ENCODE results near the gene MAP3K2.

MAP3K2 gene

GRCh38 chr2:127330753-127331152, 57.0 kb downstream of the MAP3K2 start:
- Histone ChIP-seq H3K4me1 (ENCODE audit: control insufficient read depth, insufficient read depth, low read depth, low read length) (no peaks in the 10 kb centered on the region), H3K4me3 (ENCODE audit: insufficient read depth in 1 of 2, low read depth in 1 of 2, low read length in 2 of 2) (no peak overlapping the region), H3K4ac (ENCODE audit: low read depth in 1 of 2, low read length in 2 of 2) (no peak overlapping the region), H2BK15ac (ENCODE audit: low read depth, poor library complexity, severe bottlenecking) (no peak overlapping the region), H2AK5ac (ENCODE audit: low read length, severe bottlenecking) (no peak overlapping the region), H2AFZ (ENCODE audit: low read depth, low read length) (no peak overlapping the region), H3K27ac (ENCODE audit: low read length, poor library complexity, severe bottlenecking) (no peak overlapping the region), H3K9me3 (ENCODE audit: control insufficient read depth, low read length) (no peaks in the 10 kb centered on the region), H3K18ac (ENCODE audit: low read depth in 1 of 2, low read length in 2 of 2) (no peak overlapping the region), H3K79me1 (replicated peaks; ENCODE audit: low read length, poor library complexity, severe bottlenecking) (peaks cover 6% of the 10 kb centered on the region), H3K4me2 (ENCODE audit: low read length, poor library complexity, severe bottlenecking) (no peak overlapping the region), H2BK120ac (ENCODE audit: low read depth, low read length) (no peak overlapping the region), H3K14ac (ENCODE audit: low read length in 2 of 2) (no peak overlapping the region), H3K23ac (ENCODE audit: low read length in 2 of 2) (no peak overlapping the region), H3K9ac (ENCODE audit: low read length) (no peak overlapping the region), H3K27me3 (ENCODE audit: control insufficient read depth in 1 of 2, insufficient read depth in 1 of 2, low read length in 2 of 2) (no peaks in the 10 kb centered on the region), H3K36me3 (ENCODE audit: control insufficient read depth in 1 of 2, insufficient read depth in 2 of 2, low read depth in 1 of 2, low read length in 2 of 2) (peaks cover 13 to 72% of the 10 kb centered on the region in 2 experiments), H2BK5ac (ENCODE audit: low read depth, low read length, poor library complexity, severe bottlenecking) (no peak overlapping the region), H2BK12ac (ENCODE audit: low read length in 2 of 2) (no peak overlapping the region), H4K8ac (ENCODE audit: low read length) (no peak overlapping the region), H4K91ac (ENCODE audit: low read length) (no peak overlapping the region)
- DNase-seq = no peak
- WGBS = no CpG with 5 or more reads among the region's 1 CpG

DNA sequence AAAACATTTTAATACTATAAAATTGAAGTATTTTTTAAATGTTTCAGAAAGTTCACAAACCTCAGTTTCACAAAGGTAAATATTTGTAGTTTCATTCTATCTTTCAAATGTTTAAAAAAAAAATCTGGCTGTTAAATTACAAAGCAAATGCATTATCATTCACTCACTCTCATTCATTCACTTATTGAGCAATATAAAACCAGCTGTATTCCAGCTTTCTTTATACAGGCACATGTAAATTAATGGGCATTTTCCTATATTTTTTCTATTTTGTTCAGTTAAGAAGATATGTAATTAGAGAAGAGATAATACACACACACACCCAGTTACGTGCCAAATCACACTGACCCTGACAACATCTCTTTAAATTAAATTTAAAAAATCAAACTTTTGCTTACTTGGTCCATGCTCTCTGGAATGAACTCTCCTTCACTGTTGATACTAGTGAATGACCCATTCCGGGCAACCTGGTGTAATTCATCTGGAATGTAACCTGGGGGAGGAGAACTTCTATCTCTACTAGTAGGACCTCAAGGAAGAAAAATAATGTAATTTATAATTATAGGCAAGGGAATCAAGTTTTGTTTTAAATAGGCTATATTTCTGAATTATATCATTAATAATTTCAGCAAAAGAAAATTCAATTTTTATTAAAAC, 61.4 kb downstream of the MAP3K2 start:
- DNase-seq = no peak
- Histone ChIP-seq H4K91ac (ENCODE audit: low read length) (no peak overlapping the region), H4K8ac (ENCODE audit: low read length) (no peak overlapping the region), H3K14ac (ENCODE audit: low read length in 2 of 2) (no peak overlapping the region), H3K36me3 (ENCODE audit: control insufficient read depth in 1 of 2, insufficient read depth in 2 of 2, low read depth in 1 of 2, low read length in 2 of 2) (peaks cover 9 to 73% of the 10 kb centered on the region in 2 experiments), H2BK120ac (ENCODE audit: low read depth, low read length) (no peak overlapping the region), H2AK5ac (ENCODE audit: low read length, severe bottlenecking) (no peak overlapping the region), H3K18ac (ENCODE audit: low read depth in 1 of 2, low read length in 2 of 2) (no peak overlapping the region), H2AFZ (ENCODE audit: low read depth, low read length) (no peak overlapping the region), H3K9me3 (ENCODE audit: control insufficient read depth, low read length) (no peaks in the 10 kb centered on the region), H2BK15ac (ENCODE audit: low read depth, poor library complexity, severe bottlenecking) (no peak overlapping the region), H3K27me3 (ENCODE audit: control insufficient read depth in 1 of 2, insufficient read depth in 1 of 2, low read length in 2 of 2) (no peaks in the 10 kb centered on the region), H3K4me2 (ENCODE audit: low read length, poor library complexity, severe bottlenecking) (no peak overlapping the region), H3K4me3 (ENCODE audit: insufficient read depth in 1 of 2, low read depth in 1 of 2, low read length in 2 of 2) (no peak overlapping the region), H2BK12ac (ENCODE audit: low read length in 2 of 2) (no peak overlapping the region), H3K27ac (ENCODE audit: low read length, poor library complexity, severe bottlenecking) (no peak overlapping the region), H3K4me1 (ENCODE audit: control insufficient read depth, insufficient read depth, low read depth, low read length) (no peaks in the 10 kb centered on the region), H3K79me1 (replicated peaks; ENCODE audit: low read length, poor library complexity, severe bottlenecking) (peaks cover 5% of the 10 kb centered on the region), H3K9ac (ENCODE audit: low read length) (no peak overlapping the region), H3K4ac (ENCODE audit: low read depth in 1 of 2, low read length in 2 of 2) (no peak overlapping the region), H2BK5ac (ENCODE audit: low read depth, low read length, poor library complexity, severe bottlenecking) (no peak overlapping the region), H3K23ac (ENCODE audit: low read length in 2 of 2) (no peak overlapping the region)
- no CpG with 5 or more reads among the region's 2 CpGs for WGBS

DNA sequence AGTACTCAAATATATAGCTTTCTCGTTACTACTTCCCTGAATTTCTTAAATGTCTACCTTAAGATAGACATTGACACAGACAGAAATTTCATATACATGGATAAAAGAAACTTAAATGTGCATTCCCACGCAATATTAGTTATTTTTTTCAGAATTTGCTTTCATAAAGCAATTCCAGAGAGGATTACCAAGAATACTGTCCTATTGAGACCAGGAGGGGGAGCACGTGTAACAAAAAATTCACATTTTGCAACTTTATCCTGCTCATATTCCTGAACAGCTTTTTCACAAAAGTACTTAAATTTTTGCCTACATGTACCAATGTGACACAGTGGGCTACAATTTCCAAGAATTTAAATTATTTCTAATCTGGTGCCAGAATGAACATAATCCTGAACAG, 63.1 kb downstream of the MAP3K2 start:
- no peak overlapping the region for H2BK15ac ChIP-seq (ENCODE audit: low read depth, poor library complexity, severe bottlenecking)
- no peak overlapping the region for H2BK12ac ChIP-seq (ENCODE audit: low read length in 2 of 2)
- H3K9me3 ChIP-seq (ENCODE audit: control insufficient read depth, low read length) = no peaks in the 10 kb centered on the region

GRCh38 chr2:127321303-127321702, 66.5 kb downstream of the MAP3K2 start:
- H3K79me1 ChIP-seq (replicated peaks; ENCODE audit: low read length, poor library complexity, severe bottlenecking) = peaks cover 13% of the 10 kb centered on the region
- peaks cover 19 to 77% of the 10 kb centered on the region in 2 experiments for H3K36me3 ChIP-seq (ENCODE audit: control insufficient read depth in 1 of 2, insufficient read depth in 2 of 2, low read depth in 1 of 2, low read length in 2 of 2)
- no peaks in the 10 kb centered on the region for H3K4me1 ChIP-seq (ENCODE audit: control insufficient read depth, insufficient read depth, low read depth, low read length)
- H2BK5ac ChIP-seq (ENCODE audit: low read depth, low read length, poor library complexity, severe bottlenecking) = no peak overlapping the region
- H3K4ac ChIP-seq (ENCODE audit: low read depth in 1 of 2, low read length in 2 of 2) = no peak overlapping the region
- no peak overlapping the region for H2BK15ac ChIP-seq (ENCODE audit: low read depth, poor library complexity, severe bottlenecking)
- H4K8ac ChIP-seq (ENCODE audit: low read length) = no peak overlapping the region
- H3K27ac ChIP-seq (ENCODE audit: low read length, poor library complexity, severe bottlenecking) = no peak overlapping the region
- no peak overlapping the region for H3K4me3 ChIP-seq (ENCODE audit: insufficient read depth in 1 of 2, low read depth in 1 of 2, low read length in 2 of 2)
- H4K91ac ChIP-seq (ENCODE audit: low read length) = no peak overlapping the region
- no peaks in the 10 kb centered on the region for H3K27me3 ChIP-seq (ENCODE audit: control insufficient read depth in 1 of 2, insufficient read depth in 1 of 2, low read length in 2 of 2)
- H3K14ac ChIP-seq (ENCODE audit: low read length in 2 of 2) = no peak overlapping the region
- no peak overlapping the region for H2BK12ac ChIP-seq (ENCODE audit: low read length in 2 of 2)
- H3K9me3 ChIP-seq (ENCODE audit: control insufficient read depth, low read length) = no peaks in the 10 kb centered on the region
- peak; percentile 29 for DNase-seq
- no peak overlapping the region for H3K4me2 ChIP-seq (ENCODE audit: low read length, poor library complexity, severe bottlenecking)
- no peak overlapping the region for H3K23ac ChIP-seq (ENCODE audit: low read length in 2 of 2)
- no peak overlapping the region for H2AFZ ChIP-seq (ENCODE audit: low read depth, low read length)
- H2AK5ac ChIP-seq (ENCODE audit: low read length, severe bottlenecking) = no peak overlapping the region
- H3K18ac ChIP-seq (ENCODE audit: low read depth in 1 of 2, low read length in 2 of 2) = no peak overlapping the region
- H2BK120ac ChIP-seq (ENCODE audit: low read depth, low read length) = no peak overlapping the region
- no peak overlapping the region for H3K9ac ChIP-seq (ENCODE audit: low read length)

More for the DNA sequence above, 63.1 kb downstream of the MAP3K2 start:
- H2AK5ac ChIP-seq (ENCODE audit: low read length, severe bottlenecking) = no peak overlapping the region
- no peak overlapping the region for H3K9ac ChIP-seq (ENCODE audit: low read length)
- no peak overlapping the region for H2BK120ac ChIP-seq (ENCODE audit: low read depth, low read length)
- H4K91ac ChIP-seq (ENCODE audit: low read length) = no peak overlapping the region
- no peak overlapping the region for H2BK5ac ChIP-seq (ENCODE audit: low read depth, low read length, poor library complexity, severe bottlenecking)
- H4K8ac ChIP-seq (ENCODE audit: low read length) = no peak overlapping the region
- H3K4me1 ChIP-seq (ENCODE audit: control insufficient read depth, insufficient read depth, low read depth, low read length) = no peaks in the 10 kb centered on the region
- WGBS = 23% methylated on average over 2 of the region's 3 CpGs
- H3K4ac ChIP-seq (ENCODE audit: low read depth in 1 of 2, low read length in 2 of 2) = no peak overlapping the region
- H3K36me3 ChIP-seq (ENCODE audit: control insufficient read depth in 1 of 2, insufficient read depth in 2 of 2, low read depth in 1 of 2, low read length in 2 of 2) = peaks cover 12 to 74% of the 10 kb centered on the region in 2 experiments
- no peak overlapping the region for H3K27ac ChIP-seq (ENCODE audit: low read length, poor library complexity, severe bottlenecking)
- H3K79me1 ChIP-seq (replicated peaks; ENCODE audit: low read length, poor library complexity, severe bottlenecking) = peaks cover 8% of the 10 kb centered on the region
- H3K27me3 ChIP-seq (ENCODE audit: control insufficient read depth in 1 of 2, insufficient read depth in 1 of 2, low read length in 2 of 2) = no peaks in the 10 kb centered on the region
- H3K14ac ChIP-seq (ENCODE audit: low read length in 2 of 2) = no peak overlapping the region
- H3K4me2 ChIP-seq (ENCODE audit: low read length, poor library complexity, severe bottlenecking) = no peak overlapping the region
- no peak overlapping the region for H3K18ac ChIP-seq (ENCODE audit: low read depth in 1 of 2, low read length in 2 of 2)
- H3K4me3 ChIP-seq (ENCODE audit: insufficient read depth in 1 of 2, low read depth in 1 of 2, low read length in 2 of 2) = no peak overlapping the region
- no peak overlapping the region for H2AFZ ChIP-seq (ENCODE audit: low read depth, low read length)
- peak; percentile 61 for DNase-seq
- H3K23ac ChIP-seq (ENCODE audit: low read length in 2 of 2) = no peak overlapping the region
